GM23338 (cell line): ENCODE data around the gene KLK12. TPM values are rescaled to one million over a fixed set of nuclear protein-coding genes. Genes with fewer than 3 reads are reported as not detected.

Experiments
- ATAC-seq: fragments of 200-7000 bp; cut with Tn5 transposase; 3 replicates; pipeline ENCODE4 v1.9.1; 2020
- DNase-seq: peaks from one replicate; pipeline ENCODE4 v3.0.0-alpha.2; 2015; ENCODE audit warnings: low spot score
- H2AFZ ChIP-seq: fragments of 200-600 bp; sonication (generic); 2 replicates; pipeline ENCODE4 v1.8.0; 2016; ENCODE audit warnings: antibody characterized with exemption, mild to moderate bottlenecking, moderate library complexity
- H3F3A ChIP-seq: fragments of 200-600 bp; sonication (generic); replicated peaks from 2 replicates; pipeline ENCODE4 v1.8.0; 2017; ENCODE audit warnings: antibody characterized with exemption, mixed run types, low read depth
- H3K27ac ChIP-seq: fragments of 200-600 bp; sonication (generic); 2 replicates; pipeline ENCODE4 v1.6.1; 2016; ENCODE audit warnings: low read depth
- H3K27me3 ChIP-seq: fragments of 200-600 bp; sonication (generic); 2 replicates; pipeline ENCODE4 v1.8.0; 2016; ENCODE audit warnings: mild to moderate bottlenecking, mixed run types, moderate library complexity; ENCODE audit not compliant: insufficient read depth
- H3K36me3 ChIP-seq: fragments of 200-600 bp; sonication (generic); 2 replicates; pipeline ENCODE4 v1.8.0; 2016; ENCODE audit warnings: mild to moderate bottlenecking; ENCODE audit not compliant: insufficient read depth
- H3K4me1 ChIP-seq: fragments of 200-600 bp; sonication (generic); 2 replicates; pipeline ENCODE4 v1.8.0; 2016; ENCODE audit warnings: mild to moderate bottlenecking, moderate library complexity; ENCODE audit not compliant: insufficient read depth
- H3K4me2 ChIP-seq: fragments of 200-600 bp; sonication (generic); 2 replicates; pipeline ENCODE4 v1.7.1; 2017; ENCODE audit warnings: mixed run types
- H3K4me3 ChIP-seq: fragments of 200-600 bp; sonication (generic); 2 replicates; pipeline ENCODE4 v1.6.1; 2016; ENCODE audit warnings: mixed run types
- H3K79me2 ChIP-seq: fragments of 200-600 bp; sonication (generic); replicated peaks from 2 replicates; pipeline ENCODE4 v1.8.0; 2017; ENCODE audit warnings: mild to moderate bottlenecking; ENCODE audit not compliant: insufficient read depth
- H3K9me2 ChIP-seq: fragments of 200-600 bp; sonication (generic); 2 replicates; pipeline ENCODE4 v1.8.0; 2017; ENCODE audit not compliant: insufficient read depth
- H4K20me1 ChIP-seq: fragments of 200-600 bp; sonication (generic); replicated peaks from 2 replicates; pipeline ENCODE4 v1.8.0; 2017; ENCODE audit warnings: mild to moderate bottlenecking; ENCODE audit not compliant: insufficient read depth
- H3K27ac Mint-ChIP-seq: 2 replicates; pipeline ENCODE4 v1.8.0; 2020; ENCODE audit warnings: inconsistent platforms, mild to moderate bottlenecking, moderate library complexity, mixed read lengths
- H3K27me3 Mint-ChIP-seq: 3 replicates; pipeline ENCODE4 v1.8.0; 2022; ENCODE audit warnings: low read depth, mild to moderate bottlenecking, moderate library complexity, mixed read lengths, inconsistent platforms; ENCODE audit not compliant: insufficient read depth, poor library complexity
- H3K36me3 Mint-ChIP-seq: 3 replicates; pipeline ENCODE4 v1.8.0; 2021; ENCODE audit warnings: low read depth, mild to moderate bottlenecking, inconsistent platforms, moderate library complexity, mixed read lengths
- H3K4me1 Mint-ChIP-seq: 3 replicates; pipeline ENCODE4 v1.8.0; 2020; ENCODE audit warnings: mild to moderate bottlenecking, inconsistent platforms, mixed read lengths
- H3K4me3 Mint-ChIP-seq: 3 replicates; pipeline ENCODE4 v1.8.0; 2021; ENCODE audit warnings: moderate library complexity, mild to moderate bottlenecking, inconsistent platforms, mixed read lengths
- H3K9me3 Mint-ChIP-seq: 3 replicates; pipeline ENCODE4 v1.8.0; 2020; ENCODE audit warnings: moderate library complexity, mild to moderate bottlenecking, inconsistent platforms, mixed read lengths
- CREB1 ChIP-seq: fragments of 250-450 bp; sonication (Bioruptor Pico); IDR thresholded peaks from 2 replicates; pipeline ENCODE4 v1.5.0; 2020; ENCODE audit warnings: low read depth, mild to moderate bottlenecking, moderate library complexity
- EZH2phosphoT487 ChIP-seq: fragments of 200-600 bp; sonication (generic); IDR thresholded peaks from one replicate; pipeline ENCODE4 v1.8.1; 2018; ENCODE audit warnings: antibody characterized with exemption; ENCODE audit not compliant: unreplicated experiment
- JUNB ChIP-seq: IDR thresholded peaks from one replicate; pipeline ENCODE4 v1.6.1; 2016; ENCODE audit warnings: antibody characterized with exemption; ENCODE audit not compliant: unreplicated experiment
- NANOG ChIP-seq: IDR thresholded peaks from 2 replicates; pipeline ENCODE4 v1.6.1; 2016; ENCODE audit warnings: antibody characterized with exemption, borderline replicate concordance
- POLR2AphosphoS5 ChIP-seq: IDR thresholded peaks from 2 replicates; pipeline ENCODE4 v1.6.1; 2016; ENCODE audit warnings: antibody characterized with exemption, low read depth
- STAT1 ChIP-seq: IDR thresholded peaks from one replicate; pipeline ENCODE4 v1.6.1; 2016; ENCODE audit warnings: antibody characterized with exemption; ENCODE audit not compliant: unreplicated experiment
- ZNF114 ChIP-seq: fragments of 250-450 bp; sonication (Bioruptor Pico); IDR thresholded peaks from 2 replicates; pipeline ENCODE4 v1.5.0; 2020; ENCODE audit warnings: mild to moderate bottlenecking, moderate library complexity
- polyA plus RNA-seq: library from polyadenylated mRNA; unstranded; fragments of >200 nt; fragmentation: Nextera tagmentation; extraction: Ambion mirVana; gene quantifications from 2 replicates; pipeline ENCODE4 v1.2.1, GENCODE V29; 2016
- total RNA-seq: library from RNA; depleted of rRNA; stranded (reverse); fragments of >200 nt; shearing (Covaris generic); gene quantifications from 2 replicates; pipeline ENCODE4 v1.2.3, GENCODE V29; 2014
- TF ChIP-seq, protein P1 (sequence below): IDR thresholded peaks from one replicate; pipeline ENCODE4 v1.6.1; 2018; ENCODE audit warnings: antibody characterized with exemption; ENCODE audit not compliant: unreplicated experiment
- TF ChIP-seq, protein P2 (sequence below): IDR thresholded peaks from 2 replicates; pipeline ENCODE4 v1.6.1; 2016; ENCODE audit warnings: antibody characterized with exemption

Gene KLK12
- total and polyA plus RNA-seq, 2 experiments from 2014 or later, result not detected

DNA sequence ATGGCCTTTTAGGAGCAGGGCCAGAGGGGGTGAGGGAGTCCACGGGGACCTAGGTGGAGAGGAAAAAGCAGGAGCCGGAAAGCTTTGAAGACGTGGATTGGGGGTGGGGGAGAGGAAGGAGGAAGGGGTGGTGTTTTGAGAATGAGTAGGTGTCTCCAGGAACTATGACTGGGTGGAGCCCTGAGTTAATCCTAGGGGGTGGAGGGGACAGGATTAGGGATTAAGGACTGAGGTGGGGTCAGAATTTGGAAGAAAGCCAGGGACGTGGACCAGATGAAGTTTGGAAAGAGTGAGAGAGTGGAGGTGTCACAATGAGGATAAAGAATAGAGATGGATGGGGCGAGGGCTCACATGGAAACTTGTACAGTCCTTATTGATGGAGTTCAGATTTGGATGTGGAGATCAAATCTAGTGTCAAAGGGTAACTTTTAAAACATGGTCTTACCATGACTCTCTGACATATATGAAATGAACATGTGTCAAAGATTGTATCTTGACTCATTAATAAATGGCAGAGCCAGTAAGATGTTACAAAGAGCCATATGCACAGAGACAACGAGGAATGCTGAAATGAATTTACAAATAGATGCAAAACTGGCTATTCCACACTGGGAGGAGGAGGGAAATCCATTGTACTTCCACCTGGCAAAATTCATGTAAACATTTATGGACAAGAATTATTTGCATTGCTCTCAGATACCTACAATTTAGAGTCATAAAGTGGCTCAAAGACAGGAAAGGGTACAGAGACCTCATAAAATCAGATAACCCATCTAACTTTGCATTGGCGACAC, 31.8 kb upstream of the KLK12 start:
- H3K4me1 ChIP-seq, result peaks cover 11% of the 10 kb centered on the region; the same call in 1 of the 2 replicates
- TF ChIP-seq JUNB, result no peak
- TF ChIP-seq, protein P1, sequence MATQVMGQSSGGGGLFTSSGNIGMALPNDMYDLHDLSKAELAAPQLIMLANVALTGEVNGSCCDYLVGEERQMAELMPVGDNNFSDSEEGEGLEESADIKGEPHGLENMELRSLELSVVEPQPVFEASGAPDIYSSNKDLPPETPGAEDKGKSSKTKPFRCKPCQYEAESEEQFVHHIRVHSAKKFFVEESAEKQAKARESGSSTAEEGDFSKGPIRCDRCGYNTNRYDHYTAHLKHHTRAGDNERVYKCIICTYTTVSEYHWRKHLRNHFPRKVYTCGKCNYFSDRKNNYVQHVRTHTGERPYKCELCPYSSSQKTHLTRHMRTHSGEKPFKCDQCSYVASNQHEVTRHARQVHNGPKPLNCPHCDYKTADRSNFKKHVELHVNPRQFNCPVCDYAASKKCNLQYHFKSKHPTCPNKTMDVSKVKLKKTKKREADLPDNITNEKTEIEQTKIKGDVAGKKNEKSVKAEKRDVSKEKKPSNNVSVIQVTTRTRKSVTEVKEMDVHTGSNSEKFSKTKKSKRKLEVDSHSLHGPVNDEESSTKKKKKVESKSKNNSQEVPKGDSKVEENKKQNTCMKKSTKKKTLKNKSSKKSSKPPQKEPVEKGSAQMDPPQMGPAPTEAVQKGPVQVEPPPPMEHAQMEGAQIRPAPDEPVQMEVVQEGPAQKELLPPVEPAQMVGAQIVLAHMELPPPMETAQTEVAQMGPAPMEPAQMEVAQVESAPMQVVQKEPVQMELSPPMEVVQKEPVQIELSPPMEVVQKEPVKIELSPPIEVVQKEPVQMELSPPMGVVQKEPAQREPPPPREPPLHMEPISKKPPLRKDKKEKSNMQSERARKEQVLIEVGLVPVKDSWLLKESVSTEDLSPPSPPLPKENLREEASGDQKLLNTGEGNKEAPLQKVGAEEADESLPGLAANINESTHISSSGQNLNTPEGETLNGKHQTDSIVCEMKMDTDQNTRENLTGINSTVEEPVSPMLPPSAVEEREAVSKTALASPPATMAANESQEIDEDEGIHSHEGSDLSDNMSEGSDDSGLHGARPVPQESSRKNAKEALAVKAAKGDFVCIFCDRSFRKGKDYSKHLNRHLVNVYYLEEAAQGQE, result no peak
- no peak for TF ChIP-seq STAT1
- no peak for TF ChIP-seq CREB1 (CRISPR knock-in tag)
- no peak for TF ChIP-seq POLR2AphosphoS5
- TF ChIP-seq, protein P2, sequence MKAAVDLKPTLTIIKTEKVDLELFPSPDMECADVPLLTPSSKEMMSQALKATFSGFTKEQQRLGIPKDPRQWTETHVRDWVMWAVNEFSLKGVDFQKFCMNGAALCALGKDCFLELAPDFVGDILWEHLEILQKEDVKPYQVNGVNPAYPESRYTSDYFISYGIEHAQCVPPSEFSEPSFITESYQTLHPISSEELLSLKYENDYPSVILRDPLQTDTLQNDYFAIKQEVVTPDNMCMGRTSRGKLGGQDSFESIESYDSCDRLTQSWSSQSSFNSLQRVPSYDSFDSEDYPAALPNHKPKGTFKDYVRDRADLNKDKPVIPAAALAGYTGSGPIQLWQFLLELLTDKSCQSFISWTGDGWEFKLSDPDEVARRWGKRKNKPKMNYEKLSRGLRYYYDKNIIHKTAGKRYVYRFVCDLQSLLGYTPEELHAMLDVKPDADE, result no peak
- TF ChIP-seq EZH2phosphoT487, result no peak
- TF ChIP-seq NANOG, result no peak
- TF ChIP-seq ZNF114 (CRISPR knock-in tag), result no peak
- no peak for DNase-seq
- Mint-ChIP-seq H3K27me3 (no peaks in the 10 kb centered on the region), H3K4me1 (peaks cover 7% of the 10 kb centered on the region), H3K4me3 (no peak overlapping the region), H3K36me3 (no peaks in the 10 kb centered on the region), H3K27ac (no peak overlapping the region), H3K9me3 (no peaks in the 10 kb centered on the region; the same call in 1 of the 3 replicates)
- ATAC-seq, result no peak
- H4K20me1 ChIP-seq, result no peaks in the 10 kb centered on the region
- no peak overlapping the region; the same call in 1 of the 2 replicates for H2AFZ ChIP-seq
- H3K9me2 ChIP-seq, result peaks cover 21% of the 10 kb centered on the region
- peak overlapping the region; percentile 92; the same call in 1 of the 2 replicates for H3K4me2 ChIP-seq
- no peaks in the 10 kb centered on the region for H3K79me2 ChIP-seq
- no peak overlapping the region for H3K27ac ChIP-seq
- H3K27me3 ChIP-seq, result no peaks in the 10 kb centered on the region
- H3K4me3 ChIP-seq, result no peak overlapping the region
- H3K36me3 ChIP-seq, result no peaks in the 10 kb centered on the region; the same call in 1 of the 2 replicates
- no peaks in the 10 kb centered on the region for H3F3A ChIP-seq
